ENCODE results near the gene TPM1. TPM values are rescaled to one million over a fixed set of nuclear protein-coding genes. Genes with fewer than 3 reads are reported as not detected.

Gene TPM1
- total and polyA plus RNA-seq, 11 donors = 9,722 to 18,689 (median 13,651) TPM

- Histone ChIP-seq H3K27ac (peak overlapping the region; percentile 91 to 99 (median 96)), H3K9me3 (no peaks in the 10 kb centered on the region), H3K27me3 (no peaks in the 10 kb centered on the region), H3K4me1 (peaks cover 12 to 100% (median 85%) of the 10 kb centered on the region in 12 donors), H3K36me3 (peaks cover 2 to 82% (median 34%) of the 10 kb centered on the region in 9 donors), H3K4me3 (peak overlapping the region in 2 of 12 donors; percentile 7)
- DNase-seq (no peak), ATAC-seq (peak in 1 of 4 donors; percentile 1)
- WGBS, 4 donors = 29 to 39% (median 31%) methylated on average over 4 of the region's 4 CpGs
- intact Hi-C loops (cut with DNase I) = no loop called here
- TF ChIP-seq POLR2A (IDR thresholded peaks at IDR 0.05) (peak in 1 of 2 donors; percentile 19), CTCF (IDR thresholded peaks at IDR 0.05) (no peak)
Measured at GRCh38 chr15:63054281-63054683, 11.7 kb downstream of the TPM1 start.

GRCh38 chr15:63054985-63055384 lies 12.4 kb downstream of the TPM1 start:
- DNase-seq = no peak
- 23 to 52% (median 45%) methylated on average over 1 of the region's 1 CpG for WGBS, 4 donors
- Histone ChIP-seq H3K36me3 (peaks cover 2 to 82% (median 41%) of the 10 kb centered on the region in 9 donors), H3K27ac (peak overlapping the region in 11 of 12 donors; percentile 91 to 99 (median 96)), H3K9me3 (no peaks in the 10 kb centered on the region), H3K4me1 (peaks cover 12 to 100% (median 85%) of the 10 kb centered on the region in 12 donors), H3K27me3 (no peaks in the 10 kb centered on the region), H3K4me3 (no peak overlapping the region)
- intact Hi-C loops (cut with DNase I) = no loop called here
- ATAC-seq = no peak
- TF ChIP-seq POLR2A (IDR thresholded peaks at IDR 0.05) (no peak), CTCF (IDR thresholded peaks at IDR 0.05) (no peak)

GRCh38 chr15:63056829-63057228 lies 14.3 kb downstream of the TPM1 start:
- H3K4me1 ChIP-seq = peaks cover 12 to 100% (median 87%) of the 10 kb centered on the region in 12 donors
- DNase-seq (peak; percentile 55 to 71 (median 63)), ATAC-seq (peak in 1 of 4 donors; percentile 6)
- 7 to 20% (median 11%) methylated on average over 6 of the region's 6 CpGs for WGBS, 4 donors
- H3K36me3 ChIP-seq = peaks cover 7 to 82% (median 60%) of the 10 kb centered on the region in 9 donors
- H3K4me3 ChIP-seq = no peak overlapping the region
- intact Hi-C loops (cut with DNase I) = no loop called here
- no peaks in the 10 kb centered on the region for H3K27me3 ChIP-seq
- peak overlapping the region in 9 of 12 donors; percentile 13 to 99 (median 44) for H3K27ac ChIP-seq
- H3K9me3 ChIP-seq = no peaks in the 10 kb centered on the region
- TF ChIP-seq POLR2A (IDR thresholded peaks at IDR 0.05) = no peak
- TF ChIP-seq CTCF (IDR thresholded peaks at IDR 0.05) = no peak

GRCh38 chr15:63057468-63058345 lies 15.2 kb downstream of the TPM1 start:
- Histone ChIP-seq H3K27me3 (no peaks in the 10 kb centered on the region), H3K4me3 (no peak overlapping the region), H3K4me1 (peaks cover 12 to 99% (median 79%) of the 10 kb centered on the region in 12 donors), H3K36me3 (peaks cover 7 to 86% (median 68%) of the 10 kb centered on the region in 9 donors), H3K27ac (peak overlapping the region in 3 of 12 donors; percentile 16 to 96 (median 17)), H3K9me3 (no peaks in the 10 kb centered on the region)
- no peak for ATAC-seq
- intact Hi-C loops (cut with DNase I) = no loop called here
- TF ChIP-seq CTCF (IDR thresholded peaks at IDR 0.05) = no peak
- no peak for TF ChIP-seq POLR2A (IDR thresholded peaks at IDR 0.05)
- DNase-seq = no peak
- 83 to 88% (median 84%) methylated on average over 8 of the region's 8 CpGs for WGBS, 4 donors
